ENCODE measurements around the gene SYCE3. TPM values are rescaled to one million over a fixed set of nuclear protein-coding genes. Genes with fewer than 3 reads are reported as not detected.

The SYCE3 gene
- total RNA-seq, 1 donor from 2014 or later: not detected

DNA sequence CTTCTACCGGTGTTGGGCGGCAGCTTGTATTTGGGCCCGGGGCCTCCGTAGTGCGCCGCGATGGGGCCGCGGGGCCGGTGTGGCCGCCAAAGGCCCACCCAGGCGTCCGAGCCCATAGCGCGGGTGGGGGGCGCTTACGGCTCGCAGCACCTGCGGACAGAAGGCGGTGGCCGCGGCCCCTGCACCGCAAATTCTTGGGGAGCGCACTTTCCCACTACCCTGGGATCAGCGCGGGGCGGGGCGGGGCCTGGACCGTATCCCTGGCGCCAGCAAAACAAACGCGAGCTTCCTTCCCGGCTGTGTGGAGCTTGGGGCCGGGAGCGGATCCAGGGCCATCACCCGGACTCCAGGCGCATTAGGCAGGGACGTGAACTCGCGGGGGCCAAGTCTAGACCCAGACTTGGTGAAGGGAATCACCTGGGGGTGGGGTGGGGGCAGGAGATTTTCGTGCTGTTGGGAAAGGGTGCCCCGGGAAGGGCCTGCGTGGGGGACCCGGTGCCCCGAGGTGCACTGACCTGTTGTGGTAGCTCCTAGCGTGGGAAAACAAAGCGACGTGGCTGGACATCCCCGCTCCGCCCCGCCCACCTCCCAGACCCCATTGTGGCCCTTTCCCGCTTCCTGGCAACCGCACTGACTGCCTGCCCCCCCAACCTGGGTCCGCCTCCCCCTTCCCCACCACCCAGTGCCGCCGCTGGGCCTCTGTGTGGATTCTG, 30.6 kb downstream of the SYCE3 start:
- H3K27ac ChIP-seq: peak overlapping the region; percentile 99
- TF ChIP-seq, protein P1, sequence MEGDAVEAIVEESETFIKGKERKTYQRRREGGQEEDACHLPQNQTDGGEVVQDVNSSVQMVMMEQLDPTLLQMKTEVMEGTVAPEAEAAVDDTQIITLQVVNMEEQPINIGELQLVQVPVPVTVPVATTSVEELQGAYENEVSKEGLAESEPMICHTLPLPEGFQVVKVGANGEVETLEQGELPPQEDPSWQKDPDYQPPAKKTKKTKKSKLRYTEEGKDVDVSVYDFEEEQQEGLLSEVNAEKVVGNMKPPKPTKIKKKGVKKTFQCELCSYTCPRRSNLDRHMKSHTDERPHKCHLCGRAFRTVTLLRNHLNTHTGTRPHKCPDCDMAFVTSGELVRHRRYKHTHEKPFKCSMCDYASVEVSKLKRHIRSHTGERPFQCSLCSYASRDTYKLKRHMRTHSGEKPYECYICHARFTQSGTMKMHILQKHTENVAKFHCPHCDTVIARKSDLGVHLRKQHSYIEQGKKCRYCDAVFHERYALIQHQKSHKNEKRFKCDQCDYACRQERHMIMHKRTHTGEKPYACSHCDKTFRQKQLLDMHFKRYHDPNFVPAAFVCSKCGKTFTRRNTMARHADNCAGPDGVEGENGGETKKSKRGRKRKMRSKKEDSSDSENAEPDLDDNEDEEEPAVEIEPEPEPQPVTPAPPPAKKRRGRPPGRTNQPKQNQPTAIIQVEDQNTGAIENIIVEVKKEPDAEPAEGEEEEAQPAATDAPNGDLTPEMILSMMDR (IDR thresholded peaks at IDR 0.05): no peak
- H3K4me3 ChIP-seq: peak overlapping the region; percentile 72
- H3K27me3 ChIP-seq: no peaks in the 10 kb centered on the region
- intact Hi-C loops (cut with DNase I): no loop called here
- peak; percentile 43 for ATAC-seq
- H3K9me3 ChIP-seq: no peaks in the 10 kb centered on the region
- H3K36me3 ChIP-seq: no peaks in the 10 kb centered on the region
- peak; percentile 94 for DNase-seq
- peaks cover 51% of the 10 kb centered on the region for H3K4me1 ChIP-seq

DNA sequence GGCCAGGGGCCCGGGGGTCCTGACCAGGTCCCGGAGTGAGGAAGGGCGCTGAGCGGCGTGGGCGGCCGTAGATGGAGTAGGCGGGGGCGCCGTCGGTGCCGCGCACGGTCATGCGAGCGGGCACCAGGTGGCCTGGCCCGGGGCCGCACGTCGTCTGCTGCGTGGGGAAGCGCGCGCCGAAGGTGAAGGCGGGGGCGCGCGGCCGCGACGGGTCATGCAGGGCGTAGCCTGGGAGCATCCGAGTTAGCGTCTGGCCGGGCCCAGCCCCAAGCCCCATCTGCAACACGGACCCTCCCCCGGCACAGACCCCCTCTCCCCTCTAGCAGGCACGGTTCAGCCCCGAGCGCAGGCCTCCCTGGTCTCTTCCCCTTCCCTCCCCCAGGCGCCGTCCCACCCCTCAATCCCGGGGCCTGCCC, 31.2 kb downstream of the SYCE3 start:
- Histone ChIP-seq H3K4me3 (peak overlapping the region; percentile 72), H3K27me3 (no peaks in the 10 kb centered on the region), H3K27ac (peak overlapping the region; percentile 99), H3K36me3 (no peaks in the 10 kb centered on the region), H3K4me1 (peaks cover 56% of the 10 kb centered on the region), H3K9me3 (no peaks in the 10 kb centered on the region)
- TF ChIP-seq, protein P1 (IDR thresholded peaks at IDR 0.05): no peak
- DNase-seq (peak; percentile 93), ATAC-seq (peak; percentile 58)
- intact Hi-C loops (cut with DNase I): no loop called here

DNA sequence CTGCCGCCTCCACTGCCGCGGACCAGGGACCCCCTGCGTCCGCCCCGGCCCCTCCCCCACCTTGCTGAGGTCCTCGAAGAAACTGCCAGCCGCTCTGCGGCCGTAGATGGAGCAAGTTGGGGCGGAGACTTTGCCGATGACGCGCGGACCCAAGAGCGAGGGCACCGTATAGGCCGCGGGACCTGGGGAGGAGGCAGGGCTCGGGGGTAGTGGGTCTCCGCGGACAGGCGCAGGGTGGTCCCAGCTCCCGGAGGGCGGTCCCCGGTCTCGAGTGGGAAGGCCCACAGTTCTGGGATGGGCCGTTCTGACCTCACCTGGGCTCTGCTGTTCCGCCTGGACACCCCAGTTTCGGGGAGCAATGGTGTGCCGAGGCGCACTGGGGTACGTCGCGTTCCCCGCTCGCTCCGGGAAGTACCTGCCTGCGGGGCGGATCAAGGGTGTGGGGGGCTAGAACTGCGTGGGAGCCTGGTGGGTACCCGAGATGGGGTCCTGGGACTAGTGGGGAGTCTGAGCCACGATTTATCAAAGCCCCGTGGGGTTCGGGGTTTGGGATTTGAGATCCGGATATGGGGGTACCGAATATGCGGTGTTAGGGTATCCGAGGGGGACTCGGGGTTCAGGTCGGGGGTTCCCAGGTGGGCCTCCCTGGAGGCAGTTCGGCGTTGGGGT, 31.7 kb downstream of the SYCE3 start:
- H3K27me3 ChIP-seq: no peaks in the 10 kb centered on the region
- H3K4me1 ChIP-seq: peaks cover 57% of the 10 kb centered on the region
- H3K36me3 ChIP-seq: no peaks in the 10 kb centered on the region
- H3K4me3 ChIP-seq: peak overlapping the region; percentile 72
- DNase-seq (peak; percentile 98), ATAC-seq (peak; percentile 62)
- intact Hi-C loops (cut with DNase I): no loop called here
- no peaks in the 10 kb centered on the region for H3K9me3 ChIP-seq
- TF ChIP-seq, protein P1 (IDR thresholded peaks at IDR 0.05): no peak
- peak overlapping the region; percentile 99 for H3K27ac ChIP-seq

DNA sequence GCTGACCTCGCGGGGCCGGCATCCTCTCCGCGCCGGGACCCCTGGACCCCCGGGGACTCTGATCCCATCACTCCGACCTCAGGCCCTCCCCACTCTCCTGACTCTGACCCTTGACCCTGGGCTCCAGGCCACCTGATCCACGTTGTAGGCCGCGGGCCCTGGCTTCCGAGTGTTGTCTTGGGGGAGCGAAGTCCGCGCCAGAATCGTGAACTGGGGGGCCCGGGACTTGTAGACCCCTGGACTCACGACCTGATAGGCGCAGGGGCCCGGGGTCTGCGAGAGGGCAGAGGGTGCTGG, 32.2 kb downstream of the SYCE3 start:
- TF ChIP-seq, protein P1 (IDR thresholded peaks at IDR 0.05): no peak
- intact Hi-C loops (cut with DNase I): no loop called here
- Histone ChIP-seq H3K9me3 (no peaks in the 10 kb centered on the region), H3K4me3 (peak overlapping the region; percentile 72), H3K4me1 (peaks cover 57% of the 10 kb centered on the region), H3K27me3 (no peaks in the 10 kb centered on the region), H3K36me3 (no peaks in the 10 kb centered on the region), H3K27ac (peak overlapping the region; percentile 99)
- ATAC-seq: no peak
- DNase-seq: no peak

DNA sequence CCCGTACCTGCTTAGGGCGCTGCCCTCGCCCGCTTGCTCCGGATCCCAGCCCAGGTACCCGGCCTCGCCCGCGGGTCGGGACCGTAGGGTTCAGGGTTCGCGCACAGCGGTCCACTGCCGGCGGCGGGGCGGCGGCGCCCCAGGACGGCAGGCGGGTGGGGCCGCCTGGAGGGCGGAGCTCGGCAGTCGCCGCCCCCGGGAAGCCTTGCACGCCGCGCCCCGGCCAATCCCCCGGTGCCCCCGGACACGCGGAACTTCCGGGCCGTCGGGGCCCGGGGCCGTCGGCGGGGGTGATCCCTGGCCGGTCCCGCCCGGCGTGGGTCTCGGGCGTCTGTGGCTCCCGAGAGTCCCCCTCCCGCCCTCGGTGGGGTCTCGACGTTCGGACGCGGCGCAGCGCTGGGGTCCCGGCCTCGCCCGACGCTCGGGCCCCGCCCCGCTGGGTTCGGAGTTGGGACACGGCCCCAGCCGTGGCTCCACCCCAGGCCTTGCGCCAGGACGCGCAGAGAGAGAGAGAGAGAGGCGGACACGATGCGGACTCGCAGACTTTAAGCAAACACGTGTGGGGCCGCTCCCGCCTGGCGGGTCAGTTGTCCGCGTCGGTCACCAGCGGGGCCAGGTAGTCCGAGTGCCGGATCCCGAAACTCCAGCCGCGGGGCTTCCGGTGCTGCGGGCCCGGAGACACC, 32.7 kb downstream of the SYCE3 start, which contains the start of gene TYMP:
TSS of gene TYMP (minus strand) at position 116 of the 683 bp plus-strand sequence. CDS start 303 bp downstream, outside the sequence.
- ATAC-seq (peak; percentile 52), DNase-seq (peak; percentile 96)
- TF ChIP-seq, protein P1 (IDR thresholded peaks at IDR 0.05): no peak
- Histone ChIP-seq H3K27ac (peak within 1 kb of the TSS; percentile 99), H3K27me3 (no peaks in the 10 kb centered on the region), H3K4me3 (peak within 1 kb of the TSS; percentile 72), H3K4me1 (peaks cover 57% of the 10 kb centered on the region), H3K9me3 (no peaks in the 10 kb centered on the region), H3K36me3 (no peaks in the 10 kb centered on the region)
- intact Hi-C loops (cut with DNase I): no loop called here

Data from upper lobe of right lung (tissue), 1 donor.